ENCODE data around the gene CRHR1.

Gene CRHR1

DNA sequence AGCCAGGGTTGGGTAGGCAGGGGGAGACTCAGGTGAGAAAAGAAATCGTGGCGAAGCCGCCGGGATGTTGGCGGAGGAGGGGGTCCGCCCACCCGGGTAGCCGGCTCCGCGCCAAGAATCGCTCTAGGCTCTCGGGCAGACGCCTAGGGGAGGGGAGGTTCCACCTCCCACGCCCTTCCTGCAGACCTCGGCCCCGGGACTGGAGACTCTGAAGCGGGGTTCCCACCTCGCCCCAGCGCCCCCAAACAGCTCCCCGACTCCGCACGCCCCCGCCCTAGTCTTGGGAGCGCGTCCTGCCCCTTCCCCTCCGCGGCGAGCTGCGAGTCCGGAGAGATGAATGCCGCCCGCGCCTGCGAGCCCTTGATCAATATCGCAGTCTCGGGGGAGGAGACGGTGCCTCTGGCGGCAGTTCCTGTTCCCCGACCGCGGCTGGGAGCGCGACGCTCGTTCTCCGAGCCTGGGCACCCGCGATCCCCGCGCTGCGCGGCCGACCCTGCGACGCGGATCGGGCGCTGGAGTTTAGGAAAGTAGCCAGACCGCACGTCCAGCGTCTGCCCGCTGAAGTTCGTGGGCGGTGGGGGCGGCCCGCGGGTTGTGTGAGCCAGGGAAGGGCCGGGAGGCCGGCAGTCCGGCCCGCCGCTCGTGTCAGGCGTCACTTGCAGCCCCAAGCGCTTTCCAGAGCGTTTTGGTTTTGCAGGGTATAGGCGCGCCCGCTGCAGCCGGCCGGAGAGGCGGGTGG, 790 bp downstream of the CRHR1 start:
- Histone ChIP-seq H3K9me3 (ENCODE audit: insufficient read depth, low read length) (no peaks in the 10 kb centered on the region), H3K4me2 (ENCODE audit: low read depth, low read length, poor library complexity, severe bottlenecking) (no peak overlapping the region), H3K27me3 (ENCODE audit: low read length) (no peaks in the 10 kb centered on the region), H2AFZ (ENCODE audit: low read depth, low read length, severe bottlenecking) (no peak overlapping the region), H3K36me3 (ENCODE audit: low read length) (no peaks in the 10 kb centered on the region), H3K27ac (ENCODE audit: low read depth, low read length) (no peak overlapping the region), H3K9me2 (replicated peaks; ENCODE audit: insufficient read depth, low read length) (no peaks in the 10 kb centered on the region), H3K9ac (ENCODE audit: low read length) (no peak overlapping the region), H4K20me1 (ENCODE audit: low read depth, low read length) (no peaks in the 10 kb centered on the region), H3F3A (ENCODE audit: insufficient read depth) (no peaks in the 10 kb centered on the region), H3K4me3 (ENCODE audit: insufficient read depth, low read length, poor library complexity, severe bottlenecking) (no peak overlapping the region), H3K79me2 (ENCODE audit: insufficient read depth, low read length) (no peaks in the 10 kb centered on the region)
- TF ChIP-seq, protein P1, sequence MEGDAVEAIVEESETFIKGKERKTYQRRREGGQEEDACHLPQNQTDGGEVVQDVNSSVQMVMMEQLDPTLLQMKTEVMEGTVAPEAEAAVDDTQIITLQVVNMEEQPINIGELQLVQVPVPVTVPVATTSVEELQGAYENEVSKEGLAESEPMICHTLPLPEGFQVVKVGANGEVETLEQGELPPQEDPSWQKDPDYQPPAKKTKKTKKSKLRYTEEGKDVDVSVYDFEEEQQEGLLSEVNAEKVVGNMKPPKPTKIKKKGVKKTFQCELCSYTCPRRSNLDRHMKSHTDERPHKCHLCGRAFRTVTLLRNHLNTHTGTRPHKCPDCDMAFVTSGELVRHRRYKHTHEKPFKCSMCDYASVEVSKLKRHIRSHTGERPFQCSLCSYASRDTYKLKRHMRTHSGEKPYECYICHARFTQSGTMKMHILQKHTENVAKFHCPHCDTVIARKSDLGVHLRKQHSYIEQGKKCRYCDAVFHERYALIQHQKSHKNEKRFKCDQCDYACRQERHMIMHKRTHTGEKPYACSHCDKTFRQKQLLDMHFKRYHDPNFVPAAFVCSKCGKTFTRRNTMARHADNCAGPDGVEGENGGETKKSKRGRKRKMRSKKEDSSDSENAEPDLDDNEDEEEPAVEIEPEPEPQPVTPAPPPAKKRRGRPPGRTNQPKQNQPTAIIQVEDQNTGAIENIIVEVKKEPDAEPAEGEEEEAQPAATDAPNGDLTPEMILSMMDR (IDR thresholded peaks at IDR 0.05; ENCODE audit: insufficient read depth, low read length, poor library complexity, severe bottlenecking) = no peak
- no peak for TF ChIP-seq EZH2phosphoT487 (conservative IDR thresholded peaks at IDR 0.05; ENCODE audit: low read length)

DNA sequence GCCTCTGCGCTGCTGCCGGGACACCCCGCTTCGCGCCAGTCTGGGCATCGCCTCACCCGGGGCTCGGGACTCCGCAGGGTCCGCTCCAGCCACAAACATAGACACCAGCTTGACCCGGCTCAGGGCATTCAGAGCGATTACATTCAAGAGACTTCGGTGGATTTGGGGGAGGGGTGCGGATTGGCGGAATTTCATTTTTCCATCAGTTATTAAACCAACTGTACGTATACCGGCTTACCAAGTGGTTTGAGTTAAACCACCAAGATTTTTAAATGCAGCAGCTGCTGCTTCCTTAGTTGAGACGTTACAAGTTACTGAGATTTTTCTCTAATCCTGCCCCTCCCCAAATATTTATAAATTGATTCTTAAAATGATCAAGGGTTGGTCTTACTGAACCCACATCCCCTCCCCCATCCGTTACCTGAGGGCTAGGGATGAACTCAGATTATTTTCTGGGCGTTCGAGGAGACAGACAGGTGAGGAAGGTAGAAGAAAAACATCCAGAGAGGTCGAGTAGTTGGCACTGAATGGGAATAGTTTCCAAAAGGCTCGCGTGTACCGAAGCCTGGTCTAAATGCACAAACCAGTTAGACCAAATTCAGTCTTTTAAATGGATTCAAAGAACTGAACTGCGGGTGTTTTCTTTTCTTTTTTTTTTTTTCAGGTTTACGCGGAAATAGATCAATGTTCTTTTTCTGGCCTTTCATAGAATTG, 1.5 kb downstream of the CRHR1 start:
- Histone ChIP-seq H3K27me3 (ENCODE audit: low read length) (no peaks in the 10 kb centered on the region), H4K20me1 (ENCODE audit: low read depth, low read length) (no peaks in the 10 kb centered on the region), H3K27ac (ENCODE audit: low read depth, low read length) (no peak overlapping the region), H3K9me2 (replicated peaks; ENCODE audit: insufficient read depth, low read length) (no peaks in the 10 kb centered on the region), H2AFZ (ENCODE audit: low read depth, low read length, severe bottlenecking) (no peak overlapping the region), H3F3A (ENCODE audit: insufficient read depth) (no peaks in the 10 kb centered on the region), H3K9ac (ENCODE audit: low read length) (no peak overlapping the region), H3K4me3 (ENCODE audit: insufficient read depth, low read length, poor library complexity, severe bottlenecking) (no peak overlapping the region), H3K36me3 (ENCODE audit: low read length) (no peaks in the 10 kb centered on the region), H3K9me3 (ENCODE audit: insufficient read depth, low read length) (no peaks in the 10 kb centered on the region), H3K79me2 (ENCODE audit: insufficient read depth, low read length) (no peaks in the 10 kb centered on the region), H3K4me2 (ENCODE audit: low read depth, low read length, poor library complexity, severe bottlenecking) (no peak overlapping the region)
- TF ChIP-seq, protein P1 (IDR thresholded peaks at IDR 0.05; ENCODE audit: insufficient read depth, low read length, poor library complexity, severe bottlenecking) = no peak
- TF ChIP-seq EZH2phosphoT487 (conservative IDR thresholded peaks at IDR 0.05; ENCODE audit: low read length) = no peak

- H3K79me2 ChIP-seq (ENCODE audit: insufficient read depth, low read length) = no peaks in the 10 kb centered on the region
- no peak overlapping the region for H3K27ac ChIP-seq (ENCODE audit: low read depth, low read length)
- H3F3A ChIP-seq (ENCODE audit: insufficient read depth) = no peaks in the 10 kb centered on the region
- no peaks in the 10 kb centered on the region for H3K9me3 ChIP-seq (ENCODE audit: insufficient read depth, low read length)
- no peak overlapping the region for H2AFZ ChIP-seq (ENCODE audit: low read depth, low read length, severe bottlenecking)
- no peaks in the 10 kb centered on the region for H3K27me3 ChIP-seq (ENCODE audit: low read length)
- no peaks in the 10 kb centered on the region for H4K20me1 ChIP-seq (ENCODE audit: low read depth, low read length)
- H3K9ac ChIP-seq (ENCODE audit: low read length) = no peak overlapping the region
- no peaks in the 10 kb centered on the region for H3K36me3 ChIP-seq (ENCODE audit: low read length)
- H3K4me3 ChIP-seq (ENCODE audit: insufficient read depth, low read length, poor library complexity, severe bottlenecking) = no peak overlapping the region
- TF ChIP-seq EZH2phosphoT487 (conservative IDR thresholded peaks at IDR 0.05; ENCODE audit: low read length) = no peak
- TF ChIP-seq, protein P1 (IDR thresholded peaks at IDR 0.05; ENCODE audit: insufficient read depth, low read length, poor library complexity, severe bottlenecking) = no peak
- H3K9me2 ChIP-seq (replicated peaks; ENCODE audit: insufficient read depth, low read length) = no peaks in the 10 kb centered on the region
- H3K4me2 ChIP-seq (ENCODE audit: low read depth, low read length, poor library complexity, severe bottlenecking) = no peak overlapping the region
Observed at GRCh38 chr17:45786349-45786748, 2.2 kb downstream of the CRHR1 start.
